ENCODE results near the gene PYGO2.
A peak's percentile ranks its signal among the peaks of the same experiment; 100 is the strongest.

Gene PYGO2

GRCh38 chr1:154943649-154944400 is 17.8 kb downstream of the PYGO2 start:
- DNase-seq (ENCODE audit: low spot score) = peak; percentile 23

GRCh38 chr1:154941333-154942013 is 20.1 kb downstream of the PYGO2 start:
- DNase-seq (ENCODE audit: low spot score) = no peak

GRCh38 chr1:154940651-154941194 is 20.9 kb downstream of the PYGO2 start:
- DNase-seq (ENCODE audit: low spot score) = peak; percentile 23

DNA sequence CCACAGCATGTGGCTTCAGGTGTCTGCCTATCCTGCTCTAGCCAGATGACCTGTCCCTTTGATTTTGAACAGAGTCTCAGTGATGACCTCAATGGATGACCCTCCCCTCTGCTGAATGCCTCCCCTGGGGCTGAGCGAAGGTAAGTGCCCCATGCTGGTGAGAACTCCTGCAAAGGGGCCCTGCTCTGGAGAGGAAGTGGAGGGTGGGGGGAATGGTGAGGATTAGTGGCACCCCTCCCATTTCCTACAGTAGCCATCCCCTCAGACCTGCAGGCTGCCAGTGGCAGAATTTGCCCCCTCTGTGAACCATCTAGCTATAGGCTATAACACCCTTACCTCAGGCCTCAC is 21.4 kb downstream of the PYGO2 start:
- DNase-seq (ENCODE audit: low spot score) = no peak

DNA sequence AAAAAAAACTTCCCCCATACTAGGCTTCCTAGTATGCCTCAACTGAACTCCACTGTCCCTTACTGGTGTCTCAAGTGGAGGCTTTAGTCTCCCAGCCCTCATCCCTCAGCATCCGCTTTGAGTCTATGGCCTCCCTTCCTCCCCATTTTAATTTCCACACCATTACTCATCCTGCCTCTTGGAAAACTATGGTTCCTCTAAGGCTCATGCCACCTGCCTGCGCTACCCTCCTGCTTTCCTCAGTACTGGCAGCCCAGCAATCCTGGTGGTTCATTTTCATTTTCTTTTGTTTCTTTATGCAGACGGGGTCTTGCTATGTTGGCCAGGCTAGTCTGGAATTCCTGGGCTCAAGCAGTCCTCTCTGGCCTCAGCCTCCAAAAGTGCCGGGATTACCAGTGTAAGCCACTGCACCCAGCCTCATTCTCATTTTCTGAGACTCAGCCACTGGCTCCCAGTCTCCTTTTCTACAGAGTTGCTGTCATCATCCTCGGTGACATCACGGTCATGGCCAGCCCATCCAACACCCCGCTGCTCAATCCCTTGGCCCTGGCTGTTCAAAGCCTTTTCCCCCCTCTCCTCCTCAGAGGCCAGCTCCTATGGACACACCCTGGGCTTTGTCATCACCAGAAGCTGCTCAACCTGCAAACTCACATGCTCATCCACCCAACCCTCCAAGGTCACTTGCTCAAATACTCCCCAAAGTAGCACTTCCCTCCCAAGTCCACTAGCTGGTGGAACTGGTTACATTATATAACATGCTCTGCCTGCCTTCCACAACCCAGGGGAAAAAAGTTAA is 22.8 kb downstream of the PYGO2 start:
- no peak for DNase-seq (ENCODE audit: low spot score)

DNA sequence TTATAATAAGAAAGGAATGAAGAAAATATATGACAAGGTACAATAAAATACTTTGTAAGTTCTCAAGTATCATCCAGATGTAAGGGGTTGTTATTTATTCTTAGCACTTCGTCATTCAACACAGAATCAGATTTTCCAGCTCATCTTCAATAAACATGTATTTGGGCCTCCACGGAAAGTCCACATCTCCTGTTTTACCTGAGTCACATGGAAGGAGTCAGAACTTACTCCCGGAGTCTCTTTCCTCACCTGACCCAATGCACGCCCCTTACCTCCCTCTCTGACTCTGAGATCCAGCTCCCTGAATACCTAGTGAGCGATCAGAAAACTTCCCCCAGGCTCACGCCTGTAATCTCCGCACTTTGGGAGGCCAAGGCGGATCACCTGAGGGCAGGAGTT is 23.6 kb downstream of the PYGO2 start:
- no peak for DNase-seq (ENCODE audit: low spot score)

- DNase-seq (ENCODE audit: low spot score) = peak; percentile 84
Measured at GRCh38 chr1:154937085-154937987, 24.2 kb downstream of the PYGO2 start.

- peak; percentile 96 for DNase-seq (ENCODE audit: low spot score)
Measured at GRCh38 chr1:154936555-154937084, 25.0 kb downstream of the PYGO2 start, which contains the start of gene PMVK. Gene PMVK, minus strand, starts transcription at chr1:154936719. Its CDS starts 34 bp downstream, at chr1:154936685.

GRCh38 chr1:154935749-154936554 is 25.6 kb downstream of the PYGO2 start:
- no peak for DNase-seq (ENCODE audit: low spot score)

DNA sequence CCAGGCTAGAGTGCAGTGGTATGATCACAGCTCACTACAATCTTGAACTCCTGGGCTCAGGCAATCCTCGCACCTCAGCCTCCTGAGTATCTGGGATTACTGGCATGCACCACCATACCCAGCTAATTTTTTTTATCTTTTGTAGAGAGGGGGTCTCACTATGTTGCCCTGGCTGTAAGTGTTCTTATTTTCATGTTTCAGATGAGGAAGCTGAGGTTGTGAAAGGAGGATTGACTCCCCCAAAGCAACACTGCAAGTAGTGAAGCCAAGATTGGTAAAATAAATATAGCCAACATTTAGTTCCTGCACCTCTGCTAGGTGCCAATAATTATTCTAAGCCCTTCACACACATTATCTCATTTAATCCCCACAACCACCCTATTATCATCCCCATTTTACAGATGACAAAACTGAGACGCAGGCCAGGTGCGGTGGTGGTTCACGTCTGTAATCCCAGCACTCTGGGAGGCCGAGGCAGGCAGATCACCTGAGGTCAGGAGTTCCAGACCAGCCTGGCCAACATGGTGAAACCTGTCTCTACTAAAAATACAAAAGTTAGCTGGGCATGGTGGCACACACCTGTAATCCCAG is 27.1 kb downstream of the PYGO2 start:
- DNase-seq (ENCODE audit: low spot score) = no peak

GRCh38 chr1:154931940-154932487 is 29.6 kb downstream of the PYGO2 start:
- no peak for DNase-seq (ENCODE audit: low spot score)

GRCh38 chr1:154926201-154926600 is 35.4 kb downstream of the PYGO2 start:
- no peak for DNase-seq (ENCODE audit: low spot score)

DNA sequence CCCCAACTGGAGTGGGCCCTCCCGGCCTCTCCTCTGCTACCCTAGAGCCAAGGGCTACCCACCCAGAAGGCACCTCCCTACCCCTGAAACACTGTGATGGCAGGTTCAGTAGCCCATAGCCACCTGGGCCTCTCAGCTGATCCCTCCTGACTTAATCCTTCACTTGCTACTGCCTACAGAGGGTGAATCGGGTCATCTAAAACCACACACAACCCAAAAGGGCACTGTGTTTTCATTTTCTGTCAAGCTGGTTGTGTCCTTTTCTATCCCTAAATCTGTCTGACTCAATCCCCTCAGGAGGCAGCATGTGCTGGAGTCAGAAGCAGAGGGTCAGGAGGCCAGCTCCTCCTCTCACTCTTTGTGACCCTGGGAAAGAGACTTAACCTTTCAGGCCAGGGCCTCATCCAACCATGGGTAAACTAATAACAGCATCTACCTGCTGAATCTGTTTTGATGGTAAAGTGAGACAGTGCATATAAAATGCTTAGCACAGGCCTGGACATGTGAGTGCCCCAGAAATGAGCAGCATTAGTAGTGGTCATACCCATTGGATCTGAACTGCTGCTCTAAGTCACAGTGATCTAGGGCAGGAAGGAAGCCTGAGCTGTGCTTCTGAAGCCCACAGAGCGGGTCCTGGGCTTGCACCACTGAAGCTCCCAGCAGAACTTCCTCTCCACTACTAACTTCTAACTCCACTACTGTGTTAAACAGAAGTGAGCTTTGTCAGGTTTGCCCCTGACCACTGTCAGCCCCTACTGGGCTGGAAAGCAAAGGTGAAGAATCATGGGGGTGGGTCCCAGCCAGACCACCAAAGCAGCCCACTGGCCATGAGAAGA is 36.0 kb downstream of the PYGO2 start:
- DNase-seq (ENCODE audit: low spot score) = no peak

DNA sequence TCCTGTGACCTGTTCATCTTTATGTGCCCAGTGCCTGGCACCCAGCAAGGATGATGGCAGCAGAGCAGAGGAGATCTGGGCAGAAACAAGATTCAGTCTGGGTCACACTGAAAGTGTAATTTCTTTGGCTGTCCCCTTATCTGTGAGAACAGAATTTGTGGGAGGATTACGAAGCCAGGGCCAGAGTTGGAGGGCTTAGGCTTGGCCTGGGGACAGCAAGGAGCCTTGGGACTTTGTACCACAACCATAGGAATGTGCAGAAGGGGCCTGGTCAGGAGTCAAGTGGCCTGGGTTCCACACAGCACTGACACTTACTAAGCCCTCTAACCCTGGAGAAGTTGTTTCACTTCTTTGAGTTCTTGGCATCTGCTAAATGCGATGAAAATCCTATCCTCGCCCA is 37.9 kb downstream of the PYGO2 start:
- no peak for DNase-seq (ENCODE audit: low spot score)

DNA sequence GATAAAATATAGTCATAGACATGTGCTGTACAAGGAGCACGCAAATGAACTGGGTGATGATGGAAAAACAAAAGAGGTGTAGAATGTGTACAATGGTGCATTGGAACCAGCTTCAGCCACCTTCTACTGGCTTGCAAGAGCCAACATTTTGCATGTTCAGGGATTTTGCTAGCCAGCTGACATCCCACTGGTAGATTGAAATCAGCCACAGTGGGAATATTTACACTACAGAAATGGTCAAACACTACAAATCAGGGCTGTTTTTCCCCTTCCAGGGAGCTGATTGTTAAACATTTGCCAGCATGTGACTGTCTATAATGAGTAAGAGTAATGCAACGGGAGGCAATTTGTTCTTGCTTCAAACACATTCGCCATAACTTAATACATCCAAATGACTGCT is 48.3 kb downstream of the PYGO2 start:
- DNase-seq (ENCODE audit: low spot score) = no peak

- DNase-seq (ENCODE audit: low spot score) = no peak
Measured at GRCh38 chr1:154912755-154913154, 48.8 kb downstream of the PYGO2 start.

DNA sequence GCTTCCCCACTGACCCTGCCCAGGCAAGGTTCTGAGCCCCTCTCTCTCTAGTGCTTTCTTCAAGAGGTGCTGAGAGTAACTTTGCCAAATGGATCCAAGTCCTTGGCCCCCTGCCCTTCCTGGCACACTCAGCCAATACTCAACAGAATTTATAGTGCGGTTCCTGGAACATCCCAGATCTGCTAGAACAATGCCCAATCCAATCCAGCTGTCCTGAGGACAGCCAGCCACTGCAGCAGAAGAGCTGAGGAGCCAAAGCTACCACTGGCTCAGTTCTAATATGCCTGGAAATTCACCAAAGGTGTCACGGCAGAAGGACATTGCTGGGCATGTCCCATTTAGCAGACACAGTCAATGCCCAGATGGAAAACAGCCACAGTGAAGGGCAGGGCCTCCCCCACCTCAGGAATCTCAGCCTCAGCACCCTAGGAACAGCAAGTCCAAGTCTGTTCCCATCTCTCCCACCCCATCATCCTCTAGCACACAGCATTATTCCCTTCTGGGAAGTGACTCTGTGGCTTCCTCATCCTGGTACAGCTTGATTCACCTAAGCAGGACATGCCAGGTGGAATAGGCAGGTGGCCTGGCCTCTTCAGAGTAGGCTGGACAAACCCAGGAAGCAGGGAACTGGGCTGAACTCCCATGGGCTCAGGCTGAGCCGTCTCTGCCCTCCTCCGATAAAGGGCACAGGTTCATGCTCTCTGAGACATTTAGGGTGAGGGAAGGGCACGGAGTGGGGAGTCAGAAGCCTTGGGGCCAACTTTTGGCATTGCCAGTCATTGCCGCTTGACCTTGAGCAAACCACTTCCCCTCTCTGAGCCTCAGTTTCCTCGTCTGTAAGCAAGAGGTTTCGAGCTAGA is 49.7 kb downstream of the PYGO2 start:
- no peak for DNase-seq (ENCODE audit: low spot score)

DNA sequence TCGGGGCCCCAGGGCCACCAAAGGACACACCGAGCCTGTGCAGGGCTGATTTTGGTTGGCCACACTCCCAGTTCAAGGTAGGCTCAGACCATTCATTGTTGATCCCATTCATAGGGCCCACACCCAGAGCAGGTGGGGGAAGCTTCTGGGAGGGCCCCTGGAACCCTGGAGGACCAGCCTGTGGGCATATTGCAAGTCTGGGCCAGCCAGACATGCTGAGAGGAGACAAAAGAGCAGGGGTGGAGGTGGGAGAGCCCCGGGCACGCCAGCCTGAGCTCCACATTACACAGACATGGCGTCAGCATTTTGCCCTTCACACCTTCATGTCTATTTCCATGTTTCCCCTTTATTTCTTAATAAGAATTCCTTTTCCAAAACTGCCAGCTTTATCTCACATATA is 50.7 kb downstream of the PYGO2 start:
- DNase-seq (ENCODE audit: low spot score) = no peak
